Stimulated activated CD8-positive, alpha-beta memory T cell treated with anti-CD3 and anti-CD28 coated beads, Interleukin-15, amount 100 ng/mL, for 1 hour (primary cell): ENCODE measurements around the gene EML3.
"Not testable (repeated sequence)": the region's sequence is repeated elsewhere in the genome, so short reads cannot be mapped to it uniquely, and the experiment has no call there.

ENCODE experiments used
- DNase-seq: peaks from one replicate; pipeline ENCODE4 v3.0.0-alpha.2; 2020; ENCODE audit warnings: low read depth

EML3 gene

DNA sequence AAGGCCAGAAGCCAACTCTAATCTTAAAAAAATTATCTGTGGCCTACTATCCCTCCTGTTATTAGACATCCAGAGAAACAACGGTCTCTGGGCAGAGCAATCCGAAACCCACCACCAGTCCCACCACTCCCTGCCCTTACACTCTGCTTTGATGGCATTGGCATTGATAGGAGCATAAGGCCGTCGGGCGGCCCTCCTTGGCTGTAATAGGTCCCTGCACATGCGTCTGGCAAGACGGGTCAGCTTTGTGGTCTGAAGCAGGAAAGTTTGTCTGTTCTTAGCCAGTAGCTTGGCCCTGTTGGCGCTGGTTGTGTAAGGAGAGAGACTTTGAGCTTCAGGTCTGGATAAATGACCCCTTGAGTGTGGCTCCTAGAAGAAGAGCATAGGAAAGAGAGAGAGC lies 17.5 kb downstream of the EML3 start:
- DNase-seq = no peak

GRCh38 chr11:62593434-62594044 lies 19.0 kb downstream of the EML3 start:
- peak; percentile 61 for DNase-seq

DNA sequence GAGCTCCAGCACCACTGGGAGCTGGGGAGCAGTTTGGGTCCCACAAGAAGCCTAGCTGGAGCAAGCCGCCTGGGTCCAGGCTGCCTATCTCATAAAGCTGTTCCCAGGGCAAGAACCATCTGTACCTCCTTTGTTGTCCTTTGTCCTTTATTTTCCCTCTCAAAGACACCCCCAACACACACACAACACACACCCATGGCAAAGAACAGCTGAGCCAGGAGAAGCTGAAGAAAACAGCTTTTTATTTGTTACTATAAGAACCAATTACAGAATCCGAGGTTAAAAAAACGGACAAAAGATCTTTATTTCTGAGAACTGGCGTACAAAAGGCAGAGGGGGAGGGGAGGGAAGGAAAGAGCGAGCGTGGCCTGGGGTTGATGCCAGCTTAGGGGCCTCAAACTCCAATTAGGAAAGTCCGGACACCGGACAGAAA lies 19.6 kb downstream of the EML3 start:
- DNase-seq = no peak

- no peak for DNase-seq
Observed at GRCh38 chr11:62592146-62592815, 20.3 kb downstream of the EML3 start.

DNA sequence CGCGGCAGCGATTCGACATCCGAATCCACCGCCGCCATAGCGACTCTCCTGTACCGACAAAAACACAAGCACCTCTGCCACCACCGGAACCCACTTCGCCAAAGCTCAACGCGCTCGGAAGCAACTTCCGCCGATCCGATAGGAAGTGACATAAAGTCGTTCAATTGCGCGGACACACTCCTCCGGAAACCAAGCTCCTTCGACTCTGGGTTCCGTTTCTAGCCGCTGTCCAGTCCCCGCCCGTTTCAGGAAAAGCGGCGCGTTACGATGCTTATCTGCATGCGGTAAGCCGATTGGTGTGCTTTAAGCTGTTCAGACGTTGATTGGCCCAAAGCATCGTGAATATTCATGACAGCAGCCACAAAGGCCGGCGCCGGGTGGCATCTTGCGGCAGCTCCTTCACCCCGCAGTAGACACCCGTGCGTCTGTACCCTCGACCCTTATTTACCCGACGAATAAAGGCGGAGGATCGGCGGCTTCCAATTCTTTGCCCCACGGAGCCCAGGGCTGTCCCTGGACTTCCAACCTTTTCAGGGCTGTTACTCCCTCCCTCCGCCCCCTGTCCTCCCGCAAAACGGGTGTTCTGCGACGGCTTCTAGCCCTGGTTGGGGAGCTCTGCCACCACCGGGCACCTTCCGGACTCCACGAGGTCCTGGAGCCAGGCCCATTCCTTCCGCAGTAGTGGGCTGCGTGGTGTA lies 21.0 kb downstream of the EML3 start, which contains the start of gene TUT1:
TUT1 (minus strand) TSS at position 76 of the 698 bp plus-strand sequence; CDS start at position 38, 38 bp downstream.
- peak; percentile 90 for DNase-seq

DNA sequence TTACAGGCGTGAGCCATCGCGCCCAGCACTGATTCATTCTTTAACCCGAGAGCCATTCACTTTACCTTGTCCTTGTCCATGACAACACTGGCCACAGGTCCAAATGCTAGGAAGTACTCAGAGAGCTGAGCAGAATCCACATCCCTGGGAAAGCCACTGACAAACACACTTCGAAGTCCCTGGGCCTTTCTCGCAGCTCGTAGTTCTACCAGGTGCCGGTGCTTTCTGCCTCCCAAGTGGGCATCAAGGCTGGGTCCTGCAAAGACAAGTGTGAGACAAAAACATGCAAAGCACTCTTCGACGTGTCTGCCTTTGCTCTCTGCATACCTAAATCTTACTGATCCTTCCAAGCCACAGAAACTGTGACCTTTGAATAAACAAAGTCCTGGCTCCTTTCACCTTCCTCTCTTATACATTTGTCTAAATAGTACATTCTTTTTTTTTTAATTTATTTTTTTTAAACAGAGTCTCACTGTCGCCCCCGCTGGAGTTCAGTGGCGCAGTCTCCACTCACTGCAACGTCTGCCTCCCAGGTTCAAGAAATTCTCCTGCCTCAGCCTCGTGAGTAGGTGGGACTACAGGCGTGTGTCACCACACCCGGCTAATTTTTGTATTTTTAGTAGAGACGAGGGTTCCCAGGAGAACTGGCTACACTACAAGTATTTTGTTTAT lies 23.5 kb downstream of the EML3 start:
- no peak for DNase-seq

- not testable (repeated sequence) for DNase-seq
Observed at GRCh38 chr11:62585356-62585755, 27.2 kb downstream of the EML3 start.

- DNase-seq = not testable (repeated sequence)
Observed at GRCh38 chr11:62581735-62582134, 30.8 kb downstream of the EML3 start.

GRCh38 chr11:62580959-62581715 lies 31.4 kb downstream of the EML3 start:
- no peak for DNase-seq

- DNase-seq = no peak
Observed at GRCh38 chr11:62579252-62579651, 33.3 kb downstream of the EML3 start.

- no peak for DNase-seq
Observed at GRCh38 chr11:62578541-62578940, 34.0 kb downstream of the EML3 start.

GRCh38 chr11:62577046-62577714 lies 35.4 kb downstream of the EML3 start:
- no peak for DNase-seq

- no peak for DNase-seq
Observed at GRCh38 chr11:62575837-62576236, 36.7 kb downstream of the EML3 start.

- DNase-seq = no peak
Observed at GRCh38 chr11:62575156-62575555, 37.4 kb downstream of the EML3 start.

DNA sequence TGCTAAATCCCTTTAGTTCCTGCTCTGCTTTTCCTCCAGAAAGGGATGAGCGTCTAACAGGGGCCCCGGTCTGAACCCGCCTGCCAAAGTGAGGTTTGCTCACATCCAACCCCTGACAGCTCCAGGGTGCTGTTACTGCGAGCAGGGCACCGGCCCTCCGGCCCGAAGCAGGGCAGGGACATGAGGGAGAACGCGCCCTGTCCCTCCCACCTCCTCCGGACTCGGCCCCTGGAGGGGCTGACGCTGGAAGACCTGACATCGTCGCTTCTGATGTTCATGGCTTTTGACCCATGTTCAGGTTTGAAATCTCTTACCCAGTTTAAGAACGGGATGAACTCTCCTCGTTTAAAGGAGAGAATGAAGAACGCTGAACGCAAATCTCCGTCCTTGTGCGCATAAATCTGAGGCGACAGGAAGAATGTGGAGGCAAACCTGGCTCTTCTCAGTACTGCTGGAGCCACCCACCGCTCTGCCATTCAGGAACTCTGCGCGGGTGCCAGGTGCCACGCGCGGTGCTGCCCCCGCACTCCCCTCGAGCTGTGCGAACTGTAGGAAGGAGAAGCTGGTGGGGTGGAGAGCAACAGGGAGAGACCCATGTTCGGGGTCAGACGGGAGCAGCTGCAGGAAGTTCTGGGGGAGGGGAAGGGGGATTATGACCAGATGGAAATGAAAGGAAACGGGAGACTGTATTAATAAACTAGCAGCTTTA lies 38.1 kb downstream of the EML3 start:
- DNase-seq = no peak

GRCh38 chr11:62573592-62574362 lies 38.8 kb downstream of the EML3 start, which contains the start of gene EEF1G:
Gene EEF1G (minus strand): TSS chr11:62573891. CDS start chr11:62573842, 49 bp downstream.
- DNase-seq = peak; percentile 92

DNA sequence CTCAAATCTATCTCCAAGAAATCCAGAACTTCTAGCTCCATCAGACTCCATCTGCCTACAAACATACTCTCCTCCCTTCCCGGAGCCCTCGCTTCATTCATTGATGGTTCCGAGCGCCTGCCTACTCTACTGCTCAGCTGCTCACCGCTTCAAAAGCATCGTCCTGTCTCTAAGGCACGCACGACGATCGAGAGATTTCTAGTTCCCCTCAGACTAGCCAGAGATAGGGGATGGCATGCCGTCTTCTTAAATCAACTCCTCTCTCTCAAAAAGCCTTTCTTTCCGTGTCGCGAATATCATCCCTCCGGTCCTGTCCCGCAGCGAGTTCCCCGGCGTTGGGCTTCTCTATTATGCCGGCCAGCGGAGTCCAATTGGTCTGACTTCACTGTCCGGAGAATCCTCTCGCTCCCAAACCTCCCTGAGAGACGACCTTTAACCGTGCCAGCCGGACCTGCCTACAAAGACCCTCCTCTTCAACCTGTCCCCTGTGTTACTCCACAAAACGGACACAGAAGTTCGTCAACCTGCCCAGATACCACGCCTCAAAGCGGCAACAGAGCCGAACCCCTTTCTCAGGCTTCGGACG lies 39.5 kb downstream of the EML3 start:
- no peak for DNase-seq

DNA sequence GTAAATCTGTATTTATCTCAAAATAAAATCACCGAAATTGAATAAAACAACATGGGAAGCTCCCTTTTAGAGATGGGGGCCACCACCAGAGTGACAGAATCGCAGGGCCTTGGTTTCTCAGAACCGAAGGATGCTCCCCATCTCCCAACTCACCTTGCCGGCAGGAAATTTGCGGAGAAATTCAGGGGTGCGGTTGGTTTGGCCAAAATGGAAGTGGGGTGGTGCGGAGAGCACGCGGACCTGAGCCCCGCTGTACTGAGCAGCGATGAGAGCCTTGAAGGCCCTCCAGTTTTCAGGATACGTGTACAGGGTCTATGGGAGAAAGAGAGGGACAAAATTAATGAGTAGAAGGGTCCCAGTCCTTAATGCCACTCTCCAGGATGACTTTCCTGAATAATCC lies 40.1 kb downstream of the EML3 start:
- DNase-seq = no peak

- DNase-seq = not testable (repeated sequence)
Observed at GRCh38 chr11:62571493-62571892, 41.1 kb downstream of the EML3 start.
